KMS-11 (cell line): ENCODE measurements around the gene PLEKHA3.

Experiments used
- H2AFZ ChIP-seq: fragments of 200-600 bp; sonication (generic); 2 replicates; pipeline ENCODE4 v1.6.1; 2016; ENCODE audit warnings: antibody characterized with exemption, mixed run types, low read depth
- H3K27ac ChIP-seq: fragments of 200-600 bp; sonication (generic); 2 replicates; pipeline ENCODE4 v1.6.1; 2016; ENCODE audit warnings: mild to moderate bottlenecking, mixed run types
- H3K27me3 ChIP-seq: fragments of 200-600 bp; sonication (generic); 2 replicates; pipeline ENCODE4 v1.6.1; 2017; ENCODE audit warnings: mild to moderate bottlenecking, low read depth, mixed run types, moderate library complexity; ENCODE audit not compliant: insufficient read depth
- H3K36me3 ChIP-seq: fragments of 200-600 bp; sonication (generic); 2 replicates; pipeline ENCODE4 v1.6.1; 2017; ENCODE audit warnings: mild to moderate bottlenecking, mixed run types; ENCODE audit not compliant: insufficient read depth
- H3K4me1 ChIP-seq: fragments of 200-600 bp; sonication (generic); 2 replicates; pipeline ENCODE4 v1.6.1; 2016; ENCODE audit warnings: mild to moderate bottlenecking, low read depth, mixed run types; ENCODE audit not compliant: poor library complexity, severe bottlenecking
- H3K4me2 ChIP-seq: fragments of 200-600 bp; sonication (generic); 2 replicates; pipeline ENCODE4 v1.7.0; 2016; ENCODE audit warnings: mild to moderate bottlenecking, mixed run types
- H3K4me3 ChIP-seq: fragments of 200-600 bp; sonication (generic); IDR thresholded peaks from 2 replicates; pipeline ENCODE4 v1.6.1; 2017; ENCODE audit warnings: low read depth, low read length, mixed read lengths; ENCODE audit not compliant: insufficient read depth
- H3K79me2 ChIP-seq: fragments of 200-600 bp; sonication (generic); 2 replicates; pipeline ENCODE4 v1.6.1; 2016; ENCODE audit warnings: low read depth, mixed run types; ENCODE audit not compliant: insufficient read depth
- H3K9ac ChIP-seq: fragments of 200-600 bp; sonication (generic); 2 replicates; pipeline ENCODE4 v1.6.1; 2016; ENCODE audit warnings: mild to moderate bottlenecking, mixed run types
- H4K20me1 ChIP-seq: fragments of 200-600 bp; sonication (generic); 2 replicates; pipeline ENCODE4 v1.6.1; 2016; ENCODE audit warnings: mild to moderate bottlenecking, mixed run types; ENCODE audit not compliant: insufficient read depth
- TF ChIP-seq, protein P1 (sequence below): fragments of 200-600 bp; sonication (generic); conservative IDR thresholded peaks from 2 replicates; pipeline ENCODE4 v1.6.1; 2017; ENCODE audit warnings: low read depth, mild to moderate bottlenecking, antibody characterized with exemption, low read length, moderate library complexity, mixed read lengths

Gene PLEKHA3

DNA sequence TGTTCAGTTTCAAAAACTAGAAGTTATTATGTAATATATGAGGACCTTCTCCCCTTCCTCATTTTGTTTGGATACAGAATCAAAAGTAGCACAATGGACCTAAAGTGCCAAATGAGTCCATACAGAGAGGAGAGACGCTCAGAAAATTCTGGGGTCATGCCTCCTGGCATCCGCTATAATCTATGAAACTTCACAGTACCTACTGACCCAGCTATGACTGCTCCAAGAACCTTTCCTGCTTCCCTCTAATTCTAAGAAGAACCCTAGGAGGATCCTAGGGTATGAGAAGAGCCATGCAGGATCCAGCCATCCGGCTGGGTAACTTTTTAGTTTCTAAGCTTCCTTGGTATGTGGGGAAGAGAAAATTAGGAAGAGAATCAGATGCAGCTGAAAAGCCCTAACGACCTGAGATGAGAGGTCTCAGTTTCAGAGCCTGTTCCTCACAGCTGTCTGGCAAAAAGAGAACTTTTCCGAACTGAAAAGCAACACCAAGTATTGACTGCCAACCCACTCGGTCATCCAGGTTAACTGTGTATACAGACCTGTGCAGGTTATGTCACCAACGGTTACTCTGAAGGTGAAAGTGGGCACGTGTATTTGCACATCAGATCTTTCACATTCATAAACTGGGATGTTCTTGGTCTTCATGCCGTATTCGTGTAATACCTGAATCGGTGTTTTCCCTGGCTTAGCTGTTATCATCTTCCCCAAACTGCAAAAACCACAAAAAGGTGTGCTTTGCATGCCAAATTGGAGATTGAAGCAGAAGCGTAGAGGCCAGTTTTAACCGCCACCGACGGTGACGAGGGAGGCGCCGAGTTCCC, 30.3 kb upstream of the PLEKHA3 start:
- Histone ChIP-seq H3K4me3 (peak overlapping the region; percentile 87), H3K27me3 (no peaks in the 10 kb centered on the region), H2AFZ (peak overlapping the region; percentile 52), H3K27ac (peak overlapping the region; percentile 83), H3K4me1 (peaks cover 29% of the 10 kb centered on the region), H3K9ac (peak overlapping the region; percentile 81), H3K4me2 (peak overlapping the region; percentile 94), H3K79me2 (peaks cover 16% of the 10 kb centered on the region; the same call in 1 of the 2 replicates), H3K36me3 (peaks cover 8% of the 10 kb centered on the region; the same call in 1 of the 2 replicates), H4K20me1 (no peaks in the 10 kb centered on the region)
- TF ChIP-seq, protein P1, sequence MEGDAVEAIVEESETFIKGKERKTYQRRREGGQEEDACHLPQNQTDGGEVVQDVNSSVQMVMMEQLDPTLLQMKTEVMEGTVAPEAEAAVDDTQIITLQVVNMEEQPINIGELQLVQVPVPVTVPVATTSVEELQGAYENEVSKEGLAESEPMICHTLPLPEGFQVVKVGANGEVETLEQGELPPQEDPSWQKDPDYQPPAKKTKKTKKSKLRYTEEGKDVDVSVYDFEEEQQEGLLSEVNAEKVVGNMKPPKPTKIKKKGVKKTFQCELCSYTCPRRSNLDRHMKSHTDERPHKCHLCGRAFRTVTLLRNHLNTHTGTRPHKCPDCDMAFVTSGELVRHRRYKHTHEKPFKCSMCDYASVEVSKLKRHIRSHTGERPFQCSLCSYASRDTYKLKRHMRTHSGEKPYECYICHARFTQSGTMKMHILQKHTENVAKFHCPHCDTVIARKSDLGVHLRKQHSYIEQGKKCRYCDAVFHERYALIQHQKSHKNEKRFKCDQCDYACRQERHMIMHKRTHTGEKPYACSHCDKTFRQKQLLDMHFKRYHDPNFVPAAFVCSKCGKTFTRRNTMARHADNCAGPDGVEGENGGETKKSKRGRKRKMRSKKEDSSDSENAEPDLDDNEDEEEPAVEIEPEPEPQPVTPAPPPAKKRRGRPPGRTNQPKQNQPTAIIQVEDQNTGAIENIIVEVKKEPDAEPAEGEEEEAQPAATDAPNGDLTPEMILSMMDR, result no peak

DNA sequence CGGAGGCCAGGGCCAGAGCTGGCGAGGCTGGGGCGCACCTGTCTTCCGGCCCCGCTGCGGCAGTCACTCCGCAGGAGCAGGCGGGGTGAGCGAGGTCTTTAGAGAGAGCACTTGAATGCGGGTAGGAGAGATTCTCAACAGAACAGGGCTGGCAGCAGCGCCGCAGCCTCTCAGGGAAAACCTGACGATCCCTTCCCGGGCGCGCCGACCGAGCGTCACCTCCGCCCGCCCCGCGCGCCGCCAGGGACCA, 29.8 kb upstream of the PLEKHA3 start:
- peak overlapping the region; percentile 83 for H3K27ac ChIP-seq
- no peaks in the 10 kb centered on the region for H3K27me3 ChIP-seq
- no peaks in the 10 kb centered on the region for H4K20me1 ChIP-seq
- H3K4me2 ChIP-seq, result peak overlapping the region; percentile 94
- H3K79me2 ChIP-seq, result peaks cover 16% of the 10 kb centered on the region; the same call in 1 of the 2 replicates
- peak overlapping the region; percentile 87 for H3K4me3 ChIP-seq
- TF ChIP-seq, protein P1, result no peak
- peaks cover 29% of the 10 kb centered on the region for H3K4me1 ChIP-seq
- H2AFZ ChIP-seq, result peak overlapping the region; percentile 52
- H3K36me3 ChIP-seq, result peaks cover 8% of the 10 kb centered on the region; the same call in 1 of the 2 replicates
- H3K9ac ChIP-seq, result peak overlapping the region; percentile 81

DNA sequence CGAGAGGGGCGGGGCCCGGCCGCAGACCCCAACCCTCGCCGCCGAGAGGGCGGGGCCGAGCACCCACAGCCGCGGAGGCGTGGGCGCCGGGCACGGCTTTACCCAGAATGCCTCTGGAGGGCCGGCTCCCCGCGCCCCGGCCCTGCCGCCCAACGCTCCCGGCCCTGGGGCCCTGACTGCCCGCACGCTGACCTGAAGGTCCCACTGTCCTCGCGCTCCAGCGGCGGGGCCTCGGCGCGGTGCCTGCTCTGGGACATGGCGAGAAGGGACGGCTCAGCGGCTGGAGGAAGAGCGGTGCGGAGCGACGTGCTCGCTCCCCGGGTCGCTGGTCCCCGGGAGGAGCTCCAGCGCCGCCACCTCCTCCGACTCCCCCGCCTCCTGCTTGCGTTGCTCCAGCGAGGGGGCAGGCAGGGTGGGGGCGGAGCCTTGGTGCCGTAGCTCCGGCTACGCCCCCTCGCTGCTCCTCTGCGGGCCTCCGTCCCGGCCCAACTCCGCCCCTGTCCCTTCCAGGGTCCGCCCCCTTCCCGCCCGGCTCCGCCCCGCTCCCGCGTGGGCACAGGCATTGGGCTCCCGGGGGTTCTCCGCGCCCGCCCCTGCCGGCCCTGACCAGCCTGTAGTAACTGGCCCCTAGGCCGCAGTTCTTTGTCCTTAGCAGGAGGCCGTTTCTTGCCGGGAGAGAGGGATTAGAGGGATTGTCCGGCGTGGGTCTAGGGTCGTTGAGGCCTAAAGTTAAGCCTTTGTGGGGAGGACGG, 29.3 kb upstream of the PLEKHA3 start, which contains the start of the genes PJVK and PRKRA:
TSS of gene PJVK (plus strand) at position 605 of the 752 bp plus-strand sequence. CDS start 2,032 bp downstream, outside the sequence.
TSS of gene PRKRA (minus strand) at position 402 of the 752 bp plus-strand sequence. CDS start at position 257, 145 bp downstream.
- Histone ChIP-seq H3K4me2 (peak within 1 kb of the TSS; percentile 94), H4K20me1 (no peaks in the 10 kb centered on the region), H3K9ac (peak within 1 kb of the TSS; percentile 81), H3K79me2 (peaks cover 16% of the 10 kb centered on the region; the same call in 1 of the 2 replicates), H3K4me3 (peak within 1 kb of the TSS; percentile 87), H2AFZ (peak within 1 kb of the TSS; percentile 93), H3K27ac (peak within 1 kb of the TSS; percentile 83), H3K27me3 (no peaks in the 10 kb centered on the region), H3K36me3 (peaks cover 5% of the 10 kb centered on the region; the same call in 1 of the 2 replicates), H3K4me1 (peaks cover 29% of the 10 kb centered on the region)
- TF ChIP-seq, protein P1, result no peak

DNA sequence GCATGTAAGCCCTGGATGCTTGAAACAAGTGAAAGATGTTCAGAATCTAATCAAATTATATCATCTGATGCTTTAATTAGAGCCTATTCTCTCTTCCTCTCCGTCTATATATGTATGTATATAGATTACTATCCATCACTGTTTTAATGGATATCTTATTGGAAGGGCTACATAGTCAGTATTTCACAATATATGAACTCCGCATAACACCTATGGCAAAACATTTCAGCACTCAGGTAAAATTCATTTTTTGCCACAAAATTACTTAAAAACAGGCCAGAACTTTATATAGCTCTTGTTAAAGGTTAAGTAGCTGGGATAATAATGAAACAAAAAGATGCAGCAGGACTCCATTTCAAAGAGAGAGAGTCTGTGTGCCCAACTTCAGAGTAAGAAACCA, 27.9 kb upstream of the PLEKHA3 start:
- Histone ChIP-seq H3K27ac (no peak overlapping the region), H3K9ac (no peak overlapping the region), H3K4me1 (peaks cover 29% of the 10 kb centered on the region), H3K4me3 (no peak overlapping the region), H3K4me2 (no peak overlapping the region), H3K27me3 (no peaks in the 10 kb centered on the region), H4K20me1 (no peaks in the 10 kb centered on the region), H2AFZ (no peak overlapping the region), H3K79me2 (peaks cover 16% of the 10 kb centered on the region; the same call in 1 of the 2 replicates), H3K36me3 (no peaks in the 10 kb centered on the region)
- TF ChIP-seq, protein P1, result no peak
